HFFc6 (cell line): ENCODE data around the gene ATP4A. TPM values are rescaled to one million over a fixed set of nuclear protein-coding genes. Genes with fewer than 3 reads are reported as not detected.

Experiments used
- DNase-seq: peaks from one replicate; pipeline ENCODE4 v3.0.0-alpha.2; 2018
- H3K27ac Mint-ChIP-seq: 2 replicates; pipeline ENCODE4 v1.8.0; 2020; ENCODE audit warnings: mild to moderate bottlenecking, mixed read lengths
- H3K27me3 Mint-ChIP-seq: 2 replicates; pipeline ENCODE4 v1.8.0; 2021; ENCODE audit warnings: mild to moderate bottlenecking, moderate library complexity, mixed read lengths; ENCODE audit not compliant: insufficient read depth
- H3K36me3 Mint-ChIP-seq: 2 replicates; pipeline ENCODE4 v1.8.0; 2021; ENCODE audit warnings: low read depth, mixed read lengths
- H3K4me1 Mint-ChIP-seq: 2 replicates; pipeline ENCODE4 v1.8.0; 2020; ENCODE audit warnings: low read depth, mixed read lengths
- H3K4me3 Mint-ChIP-seq: 2 replicates; pipeline ENCODE4 v1.8.0; 2020; ENCODE audit warnings: mild to moderate bottlenecking, moderate library complexity, mixed read lengths
- H3K9me3 Mint-ChIP-seq: 2 replicates; pipeline ENCODE4 v1.8.0; 2020; ENCODE audit warnings: mild to moderate bottlenecking, mixed read lengths
- CTCF ChIP-seq: fragments of 200-600 bp; sonication (generic); IDR thresholded peaks from 2 replicates; pipeline ENCODE4 v1.5.0; 2021; ENCODE audit warnings: antibody characterized with exemption, mild to moderate bottlenecking
- total RNA-seq, 6 experiments: library from RNA; stranded (reverse); fragmentation: NEBNext Ultra II Directional; extraction: Animal tissue kit (Norgen Biotek cat#: 25700); gene quantifications; 2 replicates in 1 of 6; 3 replicates in 5 of 6; pipeline ENCODE4 v1.2.3, GENCODE V29; 2021

Gene ATP4A
- total RNA-seq, 6 experiments from 2014 or later: not detected

DNA sequence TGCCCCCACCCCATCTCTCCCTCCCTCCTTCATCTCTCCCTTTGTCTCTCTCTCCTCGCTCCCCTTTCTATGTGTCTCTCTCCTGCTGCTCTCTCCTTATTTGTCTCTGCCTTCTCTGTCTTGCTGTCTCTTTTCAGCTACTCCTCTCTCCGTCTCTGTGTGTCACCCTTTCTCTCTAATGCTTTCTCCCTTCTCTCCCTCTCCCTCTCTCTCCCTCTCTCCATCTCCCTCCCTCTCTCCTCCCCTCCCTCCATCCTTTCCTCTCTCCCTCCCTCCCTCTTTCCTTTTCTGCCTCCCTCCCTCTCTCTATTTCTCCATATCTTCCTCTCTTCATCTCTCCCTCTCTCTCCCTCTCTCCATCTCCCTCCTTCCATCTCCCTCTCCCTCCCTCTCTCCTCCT is 682 bp downstream of the ATP4A start:
- no peaks in the 10 kb centered on the region for H3K4me1 Mint-ChIP-seq
- H3K4me3 Mint-ChIP-seq: no peak overlapping the region
- no peak for TF ChIP-seq CTCF
- no peak overlapping the region for H3K27ac Mint-ChIP-seq
- no peak for DNase-seq
- H3K27me3 Mint-ChIP-seq: peaks cover 47% of the 10 kb centered on the region
- H3K9me3 Mint-ChIP-seq: no peaks in the 10 kb centered on the region
- H3K36me3 Mint-ChIP-seq: no peaks in the 10 kb centered on the region

GRCh38 chr19:35562336-35562735 is 1.1 kb downstream of the ATP4A start:
- Mint-ChIP-seq H3K27ac (no peak overlapping the region), H3K4me1 (no peaks in the 10 kb centered on the region), H3K36me3 (no peaks in the 10 kb centered on the region), H3K9me3 (no peaks in the 10 kb centered on the region), H3K4me3 (no peak overlapping the region), H3K27me3 (peaks cover 45% of the 10 kb centered on the region)
- no peak for TF ChIP-seq CTCF
- no peak for DNase-seq

DNA sequence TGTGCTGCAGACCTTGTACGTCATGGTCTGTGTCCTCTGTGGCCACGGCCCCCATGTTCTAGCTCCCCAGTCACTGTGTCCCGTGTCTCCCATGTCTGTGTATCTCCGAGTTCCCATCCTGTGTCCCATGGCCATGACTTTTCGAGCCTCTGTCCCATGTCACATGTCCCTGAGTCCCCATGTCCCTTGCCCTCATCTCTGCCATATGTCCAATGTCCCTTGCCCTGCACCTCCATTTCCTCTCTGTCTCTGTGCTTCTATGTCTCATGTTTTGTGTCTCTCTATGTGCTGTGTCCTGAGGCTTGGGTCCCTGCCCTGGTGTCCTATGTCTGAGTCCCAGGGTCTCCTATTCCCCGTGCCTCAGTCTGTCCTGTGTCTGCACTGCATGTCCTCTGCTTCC is 2.0 kb downstream of the ATP4A start:
- no peaks in the 10 kb centered on the region for H3K9me3 Mint-ChIP-seq
- peaks cover 45% of the 10 kb centered on the region for H3K27me3 Mint-ChIP-seq
- no peak for TF ChIP-seq CTCF
- H3K27ac Mint-ChIP-seq: no peak overlapping the region
- H3K4me1 Mint-ChIP-seq: no peaks in the 10 kb centered on the region
- no peaks in the 10 kb centered on the region for H3K36me3 Mint-ChIP-seq
- no peak overlapping the region for H3K4me3 Mint-ChIP-seq
- no peak for DNase-seq

DNA sequence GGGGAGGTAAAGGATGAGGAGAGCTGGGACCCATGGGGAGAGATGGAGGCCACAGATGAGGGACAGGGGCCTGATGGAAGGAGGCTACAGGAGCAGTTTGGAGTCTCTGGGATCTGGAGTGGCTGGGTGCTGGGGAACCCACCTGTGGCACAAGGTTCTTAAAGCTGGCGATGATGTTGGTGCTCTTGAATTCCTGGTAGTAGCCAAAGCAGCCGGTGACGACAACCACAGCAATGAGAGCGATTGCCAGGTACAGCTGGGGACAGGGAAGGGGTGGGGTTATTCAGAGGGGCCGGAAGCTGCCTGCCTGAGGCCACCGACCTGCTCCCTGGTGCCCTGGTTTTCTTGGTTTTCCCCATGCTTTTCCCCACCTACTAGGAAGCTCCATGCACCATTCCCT is 2.8 kb downstream of the ATP4A start:
- Mint-ChIP-seq H3K4me3 (no peak overlapping the region), H3K9me3 (no peaks in the 10 kb centered on the region), H3K27ac (no peak overlapping the region), H3K36me3 (no peaks in the 10 kb centered on the region), H3K27me3 (peaks cover 46% of the 10 kb centered on the region), H3K4me1 (no peaks in the 10 kb centered on the region)
- TF ChIP-seq CTCF: no peak
- no peak for DNase-seq

GRCh38 chr19:35560271-35560670 is 3.2 kb downstream of the ATP4A start:
- Mint-ChIP-seq H3K36me3 (no peaks in the 10 kb centered on the region), H3K9me3 (no peaks in the 10 kb centered on the region), H3K27ac (no peak overlapping the region), H3K4me3 (no peak overlapping the region), H3K27me3 (peaks cover 47% of the 10 kb centered on the region), H3K4me1 (no peaks in the 10 kb centered on the region)
- no peak for DNase-seq
- no peak for TF ChIP-seq CTCF

GRCh38 chr19:35559781-35560180 is 3.7 kb downstream of the ATP4A start:
- H3K4me3 Mint-ChIP-seq: no peak overlapping the region
- no peaks in the 10 kb centered on the region for H3K4me1 Mint-ChIP-seq
- peaks cover 46% of the 10 kb centered on the region for H3K27me3 Mint-ChIP-seq
- H3K27ac Mint-ChIP-seq: no peak overlapping the region
- TF ChIP-seq CTCF: no peak
- H3K36me3 Mint-ChIP-seq: no peaks in the 10 kb centered on the region
- no peak for DNase-seq
- H3K9me3 Mint-ChIP-seq: no peaks in the 10 kb centered on the region
